PC-9 (cell line): Measurements from ENCODE around the gene MAP4K5. TPM values are rescaled to one million over a fixed set of nuclear protein-coding genes. Genes with fewer than 3 reads are reported as not detected.
A peak's percentile ranks its signal among the peaks of the same experiment; 100 is the strongest.

Source experiments
- BruUV-seq: library from RNA; stranded (reverse); fragments of 400-500 nt; replicated peaks from 2 replicates; lab custom pipeline; 2021; lab: Mats Ljungman, UMichigan
- CTCF ChIA-PET: fragments of 300-600 bp; sonication (Branson Sonifier 250); formaldehyde crosslinking; loops from one replicate; lab custom pipeline; 2022; ENCODE audit warnings: antibody characterized with exemption; lab: Charles Lee
- POLR2A ChIA-PET: fragments of 300-600 bp; sonication (Branson Sonifier 250); formaldehyde crosslinking; loops from one replicate; lab custom pipeline; 2022; ENCODE audit warnings: antibody characterized with exemption; ENCODE audit not compliant: unreplicated experiment; lab: Charles Lee
- DNase-seq, 2 experiments: peaks; one replicate each; pipeline versions ENCODE4 v3.0.0 to v3.0.0-alpha.2; 2015 to 2022; ENCODE audit warnings: mixed read lengths in 1 of 2
- H2AFZ ChIP-seq: fragments of 200-600 bp; sonication (generic); 2 replicates; pipeline ENCODE4 v1.8.1; 2017; ENCODE audit warnings: antibody characterized with exemption
- H3F3A ChIP-seq: fragments of 200-600 bp; sonication (generic); 2 replicates; pipeline ENCODE4 v1.8.1; 2017; ENCODE audit warnings: antibody characterized with exemption, mild to moderate bottlenecking, low read depth; ENCODE audit not compliant: insufficient read depth
- H3K27ac ChIP-seq: fragments of 200-600 bp; sonication (generic); 2 replicates; pipeline ENCODE4 v1.6.1; 2016; ENCODE audit warnings: mixed run types
- H3K27me3 ChIP-seq: fragments of 200-600 bp; sonication (generic); 2 replicates; pipeline ENCODE4 v1.6.1; 2016; ENCODE audit warnings: low read depth, mixed run types; ENCODE audit not compliant: insufficient read depth
- H3K36me3 ChIP-seq: fragments of 200-600 bp; sonication (generic); 2 replicates; pipeline ENCODE4 v1.6.1; 2016; ENCODE audit warnings: low read depth, mixed run types
- H3K4me1 ChIP-seq: fragments of 200-600 bp; sonication (generic); replicated peaks from 2 replicates; pipeline ENCODE4 v1.6.1; 2016; ENCODE audit warnings: mixed run types; ENCODE audit not compliant: insufficient read depth
- H3K4me2 ChIP-seq: fragments of 200-600 bp; sonication (generic); 2 replicates; pipeline ENCODE4 v1.6.1; 2017; ENCODE audit warnings: mixed run types
- H3K4me3 ChIP-seq: fragments of 200-600 bp; sonication (generic); 2 replicates; pipeline ENCODE4 v1.6.1; 2016; ENCODE audit warnings: mixed run types
- H3K79me2 ChIP-seq: fragments of 200-600 bp; sonication (generic); 2 replicates; pipeline ENCODE4 v1.6.1; 2017; ENCODE audit warnings: low read depth, mixed run types
- H3K9me2 ChIP-seq: fragments of 200-600 bp; sonication (generic); 2 replicates; pipeline ENCODE4 v1.8.1; 2017; ENCODE audit warnings: mild to moderate bottlenecking; ENCODE audit not compliant: insufficient read depth
- H3K9me3 ChIP-seq: fragments of 200-600 bp; sonication (generic); 2 replicates; pipeline ENCODE4 v1.8.1; 2016; ENCODE audit warnings: low read depth; ENCODE audit not compliant: insufficient read depth
- H4K20me1 ChIP-seq: fragments of 200-600 bp; sonication (generic); 2 replicates; pipeline ENCODE4 v1.8.1; 2017; ENCODE audit not compliant: insufficient read depth
- CTCF ChIP-seq: fragments of 200-600 bp; sonication (generic); conservative IDR thresholded peaks from 2 replicates; pipeline ENCODE4 v1.6.1; 2017; ENCODE audit warnings: mixed run types, antibody characterized with exemption, mild to moderate bottlenecking, moderate library complexity
- EZH2 ChIP-seq: fragments of 200-600 bp; sonication (generic); IDR thresholded peaks from 2 replicates; pipeline ENCODE4 v1.8.0; 2017; ENCODE audit warnings: antibody characterized with exemption, low read depth
- intact Hi-C: fragments of 100-400 bp; cut with micrococcal nuclease; formaldehyde crosslinking; loops from one replicate; pipeline ENCODE4 v1.10.0; 2022; ENCODE audit not compliant: unreplicated experiment
- total RNA-seq: library from RNA; stranded (reverse); gene quantifications from 2 replicates; pipeline ENCODE4 v1.2.3, GENCODE V29; 2021

Gene MAP4K5
- total RNA-seq, 1 experiment from 2014 or later = 51.8 TPM

GRCh38 chr14:50452979-50453705 lies 79.2 kb downstream of the MAP4K5 start:
- CTCF ChIA-PET = no interaction called here
- POLR2A ChIA-PET = no interaction called here
- no peak overlapping the region for H3K4me3 ChIP-seq
- intact Hi-C loops = no loop called here
- H3K4me2 ChIP-seq = no peak overlapping the region
- DNase-seq = peak in 1 of 2 experiments; percentile 72
- no peaks in the 10 kb centered on the region for H3K9me2 ChIP-seq
- H3K79me2 ChIP-seq = no peaks in the 10 kb centered on the region
- H4K20me1 ChIP-seq = no peaks in the 10 kb centered on the region
- H3K36me3 ChIP-seq = peaks cover 43% of the 10 kb centered on the region
- H3K27ac ChIP-seq = 0 out of 2 replicates have a peak overlapping the region, but pooled peaks have one; percentile 38
- TF ChIP-seq EZH2 (no peak), CTCF (no peak)
- H2AFZ ChIP-seq = no peak overlapping the region
- no TSS peak for BruUV-seq
- peaks cover 22% of the 10 kb centered on the region for H3F3A ChIP-seq
- peaks cover 20% of the 10 kb centered on the region for H3K4me1 ChIP-seq
- no peaks in the 10 kb centered on the region for H3K27me3 ChIP-seq
- no peaks in the 10 kb centered on the region for H3K9me3 ChIP-seq

GRCh38 chr14:50452296-50452695 lies 80.1 kb downstream of the MAP4K5 start:
- no peak overlapping the region for H3K4me3 ChIP-seq
- H3K9me3 ChIP-seq = no peaks in the 10 kb centered on the region
- no peak for TF ChIP-seq CTCF
- TF ChIP-seq EZH2 = no peak
- no peaks in the 10 kb centered on the region for H3K9me2 ChIP-seq
- peaks cover 43% of the 10 kb centered on the region for H3K36me3 ChIP-seq
- peaks cover 30% of the 10 kb centered on the region for H3F3A ChIP-seq
- H2AFZ ChIP-seq = no peak overlapping the region
- no peaks in the 10 kb centered on the region for H4K20me1 ChIP-seq
- CTCF ChIA-PET = no interaction called here
- no peaks in the 10 kb centered on the region for H3K79me2 ChIP-seq
- BruUV-seq = no TSS peak
- no peak for DNase-seq
- peaks cover 28% of the 10 kb centered on the region for H3K4me1 ChIP-seq
- POLR2A ChIA-PET = no interaction called here
- no peaks in the 10 kb centered on the region for H3K27me3 ChIP-seq
- intact Hi-C loops = no loop called here
- no peak overlapping the region for H3K4me2 ChIP-seq
- 0 out of 2 replicates have a peak overlapping the region, but pooled peaks have one; percentile 38 for H3K27ac ChIP-seq

- no peak overlapping the region for H3K4me2 ChIP-seq
- peaks cover 46% of the 10 kb centered on the region for H3K36me3 ChIP-seq
- ChIA-PET CTCF (no interaction called here), POLR2A (no interaction called here)
- no peaks in the 10 kb centered on the region for H3K27me3 ChIP-seq
- no TSS peak for BruUV-seq
- peaks cover 32% of the 10 kb centered on the region for H3K4me1 ChIP-seq
- no peak overlapping the region for H2AFZ ChIP-seq
- TF ChIP-seq CTCF (no peak), EZH2 (no peak)
- H3K9me2 ChIP-seq = no peaks in the 10 kb centered on the region
- DNase-seq = no peak
- H3K9me3 ChIP-seq = no peaks in the 10 kb centered on the region
- intact Hi-C loops = no loop called here
- peaks cover 35% of the 10 kb centered on the region for H3F3A ChIP-seq
- no peaks in the 10 kb centered on the region for H4K20me1 ChIP-seq
- H3K27ac ChIP-seq = no peak overlapping the region
- no peak overlapping the region for H3K4me3 ChIP-seq
- no peaks in the 10 kb centered on the region for H3K79me2 ChIP-seq
Observed at GRCh38 chr14:50451854-50452253, 80.5 kb downstream of the MAP4K5 start.
